Measurements from ENCODE around the gene TEX52.
A peak's percentile ranks its signal among the peaks of the same experiment; 100 is the strongest.

DNA sequence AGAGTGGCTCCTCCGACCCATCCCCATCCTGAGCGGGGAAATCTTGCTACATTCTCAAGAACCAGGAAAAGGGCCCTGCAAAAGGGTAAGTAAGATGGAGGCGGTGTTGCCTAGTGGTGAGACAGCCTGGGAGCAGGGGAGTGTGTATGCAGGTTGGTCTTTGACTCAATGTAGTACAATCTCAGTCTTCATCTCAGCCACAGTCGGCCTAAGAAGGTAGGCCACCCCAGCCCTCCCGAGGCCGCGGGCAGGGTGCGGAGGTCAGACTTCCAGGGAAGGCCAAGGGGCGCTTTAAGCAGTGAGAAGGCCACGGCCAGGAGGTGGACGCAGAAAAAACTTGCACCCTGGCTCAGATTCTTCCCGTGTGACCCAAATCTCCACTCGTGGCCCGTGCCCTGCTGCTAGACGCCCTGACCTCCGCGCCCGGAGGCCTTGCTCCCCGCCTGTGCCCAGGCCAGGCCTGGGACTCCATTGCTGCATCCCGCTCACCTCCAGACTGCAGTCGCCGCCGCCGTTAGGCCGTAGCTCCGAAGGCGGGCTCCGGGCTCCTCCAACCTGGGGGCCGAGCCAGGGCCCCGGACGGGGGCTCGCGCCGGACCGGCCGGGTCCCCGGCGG, 19.7 kb upstream of the TEX52 start:
- TF ChIP-seq MAX (IDR thresholded peaks at IDR 0.05): no peak
- TF ChIP-seq TEAD4 (IDR thresholded peaks at IDR 0.05): 0 out of 2 replicates have a peak, but pooled peaks have one; percentile 1

Measured in Ishikawa (cell line).